Measurements from ENCODE around the gene CSNK2A3. TPM values are rescaled to one million over a fixed set of nuclear protein-coding genes. Genes with fewer than 3 reads are reported as not detected.
A peak's percentile ranks its signal among the peaks of the same experiment; 100 is the strongest.
"Not testable (repeated sequence)": the region's sequence is repeated elsewhere in the genome, so short reads cannot be mapped to it uniquely, and the experiment has no call there.

The CSNK2A3 gene
- total RNA-seq (2.6 TPM), polyA plus RNA-seq (ENCODE audit: insufficient read depth in 1 of 8, insufficient read length in 8 of 8, low replicate concordance in 1 of 8) (1 to 10 TPM in 5 of 8 donors, under 1 TPM in 3; 0.73 to 2.1 (median 1.4) TPM)
- long read RNA-seq, donor 1, partial matches to known transcripts: 0 of 1 reads
- long read RNA-seq, donor 1, other reads (novel, unspliced or antisense): 0 of 1 reads
- long read RNA-seq, donor 2: 0 reads
- long read RNA-seq, donor 3, transcript CSNK2A3-201 (1 exons, 1,416 nt): major isoform, 5 of 5 reads
- long read RNA-seq, donor 3, partial matches to known transcripts: 0 of 5 reads
- long read RNA-seq, donor 3, other reads (novel, unspliced or antisense): 0 of 5 reads
- long read RNA-seq, donor 4, partial matches to known transcripts: 0 of 4 reads
- long read RNA-seq, donor 4, other reads (novel, unspliced or antisense): 0 of 4 reads
- long read RNA-seq, donor 5, partial matches to known transcripts: 0 of 3 reads
- long read RNA-seq, donor 5, other reads (novel, unspliced or antisense): 0 of 3 reads
- long read RNA-seq, donor 6, partial matches to known transcripts: 0 of 3 reads
- long read RNA-seq, donor 6, other reads (novel, unspliced or antisense): 0 of 3 reads
- long read RNA-seq, donor 7, transcript CSNK2A3-201 (1 exons, 1,416 nt): major isoform, 8 of 8 reads
- long read RNA-seq, donor 7, partial matches to known transcripts: 0 of 8 reads
- long read RNA-seq, donor 7, other reads (novel, unspliced or antisense): 0 of 8 reads
- long read RNA-seq, donor 8, partial matches to known transcripts: 0 of 3 reads
- long read RNA-seq, donor 8, other reads (novel, unspliced or antisense): 0 of 3 reads
- long read RNA-seq, donor 9, transcript CSNK2A3-201 (1 exons, 1,416 nt): major isoform, 5 of 5 reads
- long read RNA-seq, donor 9, partial matches to known transcripts: 0 of 5 reads
- long read RNA-seq, donor 9, other reads (novel, unspliced or antisense): 0 of 5 reads
- long read RNA-seq, donor 10, transcript CSNK2A3-201 (1 exons, 1,416 nt): major isoform, 5 of 5 reads
- long read RNA-seq, donor 10, partial matches to known transcripts: 0 of 5 reads
- long read RNA-seq, donor 10, other reads (novel, unspliced or antisense): 0 of 5 reads
- long read RNA-seq, donor 11, partial matches to known transcripts: 0 of 4 reads
- long read RNA-seq, donor 11, other reads (novel, unspliced or antisense): 0 of 4 reads

- not testable (repeated sequence) for H3K27ac ChIP-seq (ENCODE audit: low read length); H3K27me3 ChIP-seq (ENCODE audit: control insufficient read depth, insufficient read depth, low read length); H3K36me3 ChIP-seq (ENCODE audit: control insufficient read depth, insufficient read depth, low read length); H3K4me3 ChIP-seq (ENCODE audit: low read length); H3K9me3 ChIP-seq (replicated peaks; ENCODE audit: control insufficient read depth, low read depth, low read length); DNase-seq
- WGBS (ENCODE audit: insufficient coverage): no CpG with 5 or more reads among the region's 11 CpGs
- H3K4me1 ChIP-seq (ENCODE audit: control insufficient read depth, insufficient read depth, low read length): peaks cover 32% of the 10 kb centered on the region
Observed at GRCh38 chr11:11352878-11353277, at the start of gene CSNK2A3. CSNK2A3 (minus strand) TSS chr11:11353250; CDS start chr11:11353119, 131 bp downstream.

GRCh38 chr11:11401960-11402535 lies 49.0 kb upstream of the CSNK2A3 start:
- DNase-seq: no peak
- Histone ChIP-seq H3K27ac (ENCODE audit: low read length) (no peak overlapping the region), H3K4me3 (ENCODE audit: low read length) (no peak overlapping the region), H3K36me3 (ENCODE audit: control insufficient read depth, insufficient read depth, low read length) (no peaks in the 10 kb centered on the region), H3K4me1 (ENCODE audit: control insufficient read depth, insufficient read depth, low read length) (peaks cover 20% of the 10 kb centered on the region), H3K27me3 (ENCODE audit: control insufficient read depth, insufficient read depth, low read length) (peaks cover 3% of the 10 kb centered on the region), H3K9me3 (replicated peaks; ENCODE audit: control insufficient read depth, low read depth, low read length) (no peaks in the 10 kb centered on the region)
- WGBS (ENCODE audit: insufficient coverage): no CpG with 5 or more reads among the region's 3 CpGs

GRCh38 chr11:11400635-11401232 lies 47.7 kb upstream of the CSNK2A3 start:
- WGBS (ENCODE audit: insufficient coverage): 72% methylated on average over 7 of the region's 9 CpGs
- H3K9me3 ChIP-seq (replicated peaks; ENCODE audit: control insufficient read depth, low read depth, low read length): no peaks in the 10 kb centered on the region
- peaks cover 26% of the 10 kb centered on the region for H3K4me1 ChIP-seq (ENCODE audit: control insufficient read depth, insufficient read depth, low read length)
- DNase-seq: no peak
- H3K27me3 ChIP-seq (ENCODE audit: control insufficient read depth, insufficient read depth, low read length): peaks cover 3% of the 10 kb centered on the region
- no peak overlapping the region for H3K4me3 ChIP-seq (ENCODE audit: low read length)
- H3K36me3 ChIP-seq (ENCODE audit: control insufficient read depth, insufficient read depth, low read length): no peaks in the 10 kb centered on the region
- no peak overlapping the region for H3K27ac ChIP-seq (ENCODE audit: low read length)

- no peak overlapping the region for H3K4me3 ChIP-seq (ENCODE audit: low read length)
- peaks cover 3% of the 10 kb centered on the region for H3K27me3 ChIP-seq (ENCODE audit: control insufficient read depth, insufficient read depth, low read length)
- 85% methylated on average over 2 of the region's 3 CpGs for WGBS (ENCODE audit: insufficient coverage)
- peaks cover 26% of the 10 kb centered on the region for H3K4me1 ChIP-seq (ENCODE audit: control insufficient read depth, insufficient read depth, low read length)
- no peaks in the 10 kb centered on the region for H3K36me3 ChIP-seq (ENCODE audit: control insufficient read depth, insufficient read depth, low read length)
- DNase-seq: no peak
- H3K9me3 ChIP-seq (replicated peaks; ENCODE audit: control insufficient read depth, low read depth, low read length): no peaks in the 10 kb centered on the region
- no peak overlapping the region for H3K27ac ChIP-seq (ENCODE audit: low read length)
Observed at GRCh38 chr11:11400121-11400520, 47.1 kb upstream of the CSNK2A3 start.

GRCh38 chr11:11397781-11398180 lies 44.7 kb upstream of the CSNK2A3 start:
- H3K4me3 ChIP-seq (ENCODE audit: low read length): no peak overlapping the region
- no peak overlapping the region for H3K27ac ChIP-seq (ENCODE audit: low read length)
- H3K36me3 ChIP-seq (ENCODE audit: control insufficient read depth, insufficient read depth, low read length): no peaks in the 10 kb centered on the region
- no peak for DNase-seq
- no peaks in the 10 kb centered on the region for H3K9me3 ChIP-seq (replicated peaks; ENCODE audit: control insufficient read depth, low read depth, low read length)
- WGBS (ENCODE audit: insufficient coverage): no CpG with 5 or more reads among the region's 3 CpGs
- H3K4me1 ChIP-seq (ENCODE audit: control insufficient read depth, insufficient read depth, low read length): peaks cover 11% of the 10 kb centered on the region
- H3K27me3 ChIP-seq (ENCODE audit: control insufficient read depth, insufficient read depth, low read length): no peaks in the 10 kb centered on the region

- Histone ChIP-seq H3K4me3 (ENCODE audit: low read length) (no peak overlapping the region), H3K27me3 (ENCODE audit: control insufficient read depth, insufficient read depth, low read length) (no peaks in the 10 kb centered on the region), H3K36me3 (ENCODE audit: control insufficient read depth, insufficient read depth, low read length) (no peaks in the 10 kb centered on the region), H3K4me1 (ENCODE audit: control insufficient read depth, insufficient read depth, low read length) (peaks cover 11% of the 10 kb centered on the region), H3K9me3 (replicated peaks; ENCODE audit: control insufficient read depth, low read depth, low read length) (no peaks in the 10 kb centered on the region), H3K27ac (ENCODE audit: low read length) (peak overlapping the region; percentile 82)
- no CpG with 5 or more reads among the region's 2 CpGs for WGBS (ENCODE audit: insufficient coverage)
- DNase-seq: no peak
Observed at GRCh38 chr11:11397036-11397415, 44.0 kb upstream of the CSNK2A3 start.

- H3K4me1 ChIP-seq (ENCODE audit: control insufficient read depth, insufficient read depth, low read length): peaks cover 11% of the 10 kb centered on the region
- WGBS (ENCODE audit: insufficient coverage): 12% methylated on average over 7 of the region's 11 CpGs
- H3K27me3 ChIP-seq (ENCODE audit: control insufficient read depth, insufficient read depth, low read length): no peaks in the 10 kb centered on the region
- peak overlapping the region; percentile 82 for H3K27ac ChIP-seq (ENCODE audit: low read length)
- no peaks in the 10 kb centered on the region for H3K36me3 ChIP-seq (ENCODE audit: control insufficient read depth, insufficient read depth, low read length)
- peak; percentile 94 for DNase-seq
- no peaks in the 10 kb centered on the region for H3K9me3 ChIP-seq (replicated peaks; ENCODE audit: control insufficient read depth, low read depth, low read length)
- no peak overlapping the region for H3K4me3 ChIP-seq (ENCODE audit: low read length)
Observed at GRCh38 chr11:11396301-11397035, 43.4 kb upstream of the CSNK2A3 start.

- 100% methylated on average over 1 of the region's 2 CpGs for WGBS (ENCODE audit: insufficient coverage)
- H3K9me3 ChIP-seq (replicated peaks; ENCODE audit: control insufficient read depth, low read depth, low read length): no peaks in the 10 kb centered on the region
- H3K36me3 ChIP-seq (ENCODE audit: control insufficient read depth, insufficient read depth, low read length): no peaks in the 10 kb centered on the region
- no peak for DNase-seq
- peaks cover 11% of the 10 kb centered on the region for H3K4me1 ChIP-seq (ENCODE audit: control insufficient read depth, insufficient read depth, low read length)
- no peaks in the 10 kb centered on the region for H3K27me3 ChIP-seq (ENCODE audit: control insufficient read depth, insufficient read depth, low read length)
- H3K27ac ChIP-seq (ENCODE audit: low read length): no peak overlapping the region
- no peak overlapping the region for H3K4me3 ChIP-seq (ENCODE audit: low read length)
Observed at GRCh38 chr11:11395126-11395525, 42.1 kb upstream of the CSNK2A3 start.

- H3K9me3 ChIP-seq (replicated peaks; ENCODE audit: control insufficient read depth, low read depth, low read length): no peaks in the 10 kb centered on the region
- H3K27me3 ChIP-seq (ENCODE audit: control insufficient read depth, insufficient read depth, low read length): no peaks in the 10 kb centered on the region
- H3K36me3 ChIP-seq (ENCODE audit: control insufficient read depth, insufficient read depth, low read length): no peaks in the 10 kb centered on the region
- H3K4me3 ChIP-seq (ENCODE audit: low read length): no peak overlapping the region
- peaks cover 11% of the 10 kb centered on the region for H3K4me1 ChIP-seq (ENCODE audit: control insufficient read depth, insufficient read depth, low read length)
- DNase-seq: no peak
- no peak overlapping the region for H3K27ac ChIP-seq (ENCODE audit: low read length)
Observed at GRCh38 chr11:11394241-11394640, 41.2 kb upstream of the CSNK2A3 start.

Data from muscle of leg (tissue), 16 donors.